Psoas muscle (tissue), 8 donors: ENCODE data around the gene SYT5. TPM values are rescaled to one million over a fixed set of nuclear protein-coding genes. Genes with fewer than 3 reads are reported as not detected.
A peak's percentile ranks its signal among the peaks of the same experiment; 100 is the strongest.

Experiments
- ATAC-seq, 4 donors: fragments of 200-7000 bp; cut with Tn5 transposase; one replicate each; pipeline ENCODE4 v1.9.1; 2020; ENCODE audit warnings: moderate library complexity in 3 of 4, mild to moderate bottlenecking in 2 of 4
- DNase-seq, 2 donors: peaks; one replicate each; pipeline ENCODE4 v3.0.0-alpha.2; 2020
- H3K27ac ChIP-seq: fragments of 200-600 bp; one replicate; pipeline ENCODE4 v1.8.0; 2022
- H3K27me3 ChIP-seq, 3 donors: fragments of 200-600 bp in 1 of 3; one replicate each; pipeline versions ENCODE4 v1.6.1 to v1.8.0; 2013 to 2022; ENCODE audit warnings: low read length in 2 of 3, mild to moderate bottlenecking in 2 of 3, moderate library complexity in 1 of 3; ENCODE audit not compliant: insufficient read depth in 3 of 3
- H3K36me3 ChIP-seq, 2 donors: fragments of 200-600 bp in 1 of 2; one replicate each; pipeline versions ENCODE4 v1.6.1 to v1.8.0; 2013 to 2022; ENCODE audit warnings: low read depth in 1 of 2, mild to moderate bottlenecking in 1 of 2, moderate library complexity in 1 of 2; ENCODE audit not compliant: insufficient read depth in 1 of 2
- H3K4me1 ChIP-seq: fragments of 200-600 bp; one replicate; pipeline ENCODE4 v1.8.0; 2022
- H3K4me3 ChIP-seq: fragments of 200-600 bp; one replicate; pipeline ENCODE4 v1.8.0; 2022; ENCODE audit warnings: mild to moderate bottlenecking
- H3K9me3 ChIP-seq: fragments of 200-600 bp; one replicate; pipeline ENCODE4 v1.8.0; 2022
- CTCF ChIP-seq: fragments of 200-600 bp; IDR thresholded peaks from one replicate; pipeline ENCODE4 v1.8.0; 2022; ENCODE audit warnings: antibody characterized with exemption
- WGBS, 3 donors: extraction: QIAGEN DNeasy Blood & Tissue Kit; methylation state at CpG; one replicate each; pipeline versions ENCODE4 v1.1.6 to v1.1.7; 2013; 5-methylcytosine and 5-hydroxymethylcytosine counted together
- intact Hi-C, 2 donors: fragments of 100-400 bp; cut with DNase I; formaldehyde crosslinking; loops; one replicate each; pipeline versions ENCODE4 v1.11.0 to v1.14.2; 2022
- polyA plus RNA-seq, 3 donors: library from polyadenylated mRNA; stranded (reverse); fragments of 200-250 nt; gene quantifications; one replicate each; pipeline ENCODE4 v1.2.3, GENCODE V29; 2013
- total RNA-seq, 4 donors: library from RNA; stranded (reverse); fragmentation: NEBNext Ultra II Directional in 2 of 4; extraction: Animal tissue kit (Norgen Biotek cat#: 25700) in 2 of 4; gene quantifications; one replicate each; pipeline versions ENCODE4 v1.2.1 to v1.2.4, GENCODE V29; 2021 to 2023
- donor health status: healthy with polysubstance abuse.
- donor health status: DM: no; HTN: no; CAD: no; lungs with moderate emphysema.
- donor health status: Bipolar disorder and iron deficiency.
- donor health status: healthy.
- donor health status: DM: yes; HTN: yes; CAD: no.
- donor health status: DM: no; HTN: no; CAD: no.
- donor health status: DM: no; HTN: no; CAD: no.
- donor health status: DM: yes; HTN: yes; CAD: no.

The SYT5 gene
- total and polyA plus RNA-seq, 7 donors: 0.03 to 0.13 TPM; not detected in 5

- DNase-seq (peak; percentile 64 to 81), ATAC-seq (peak; percentile 80 to 91 (median 82))
- Histone ChIP-seq H3K4me1 (peaks cover 8% of the 10 kb centered on the region), H3K4me3 (peak overlapping the region; percentile 62), H3K36me3 (no peaks in the 10 kb centered on the region), H3K27me3 (peaks cover 0 to 61% (median 4%) of the 10 kb centered on the region in 3 donors), H3K27ac (no peak overlapping the region), H3K9me3 (no peaks in the 10 kb centered on the region)
- TF ChIP-seq CTCF: peak; percentile 40
- WGBS, 3 donors: 1% methylated on average over 30 to 34 of the region's 34 CpGs
- intact Hi-C loops: no loop called here
These were observed 14.0 kb downstream of the SYT5 start for GRCh38 chr19:55165952-55166529.

GRCh38 chr19:55161571-55162322 lies 18.3 kb downstream of the SYT5 start:
- Histone ChIP-seq H3K4me1 (peaks cover 3% of the 10 kb centered on the region), H3K27me3 (peaks cover 0 to 32% (median 4%) of the 10 kb centered on the region in 3 donors), H3K9me3 (no peaks in the 10 kb centered on the region), H3K27ac (no peak overlapping the region), H3K4me3 (no peak overlapping the region), H3K36me3 (no peaks in the 10 kb centered on the region)
- TF ChIP-seq CTCF: no peak
- 25 to 29% (median 26%) methylated on average over 53 to 61 of the region's 61 CpGs for WGBS, 3 donors
- ATAC-seq (no peak), DNase-seq (peak in 1 of 2 donors; percentile 50)
- intact Hi-C loops: loop anchor here (2.0 kb wide), 2 partner anchors 73 to 75 kb away; no protein-coding TSS in a partner anchor

- Histone ChIP-seq H3K4me3 (no peak overlapping the region), H3K27me3 (peaks cover 0 to 33% (median 4%) of the 10 kb centered on the region in 3 donors), H3K9me3 (no peaks in the 10 kb centered on the region), H3K4me1 (no peaks in the 10 kb centered on the region), H3K36me3 (no peaks in the 10 kb centered on the region), H3K27ac (no peak overlapping the region)
- intact Hi-C loops: loop anchor here (2.0 kb wide), 2 partner anchors 72 to 74 kb away; no protein-coding TSS in a partner anchor
- no peak for TF ChIP-seq CTCF
- 13 to 19% (median 18%) methylated on average over 22 to 32 of the region's 32 CpGs for WGBS, 3 donors
- DNase-seq (no peak), ATAC-seq (no peak)
These were observed 19.1 kb downstream of the SYT5 start for GRCh38 chr19:55160986-55161365.

GRCh38 chr19:55160128-55160985 lies 19.7 kb downstream of the SYT5 start:
- H3K27me3 ChIP-seq: peaks cover 0 to 33% (median 4%) of the 10 kb centered on the region in 3 donors
- H3K9me3 ChIP-seq: no peaks in the 10 kb centered on the region
- 4 to 5% (median 5%) methylated on average over 29 to 33 of the region's 33 CpGs for WGBS, 3 donors
- intact Hi-C loops: loop anchor here (2.0 kb wide), 2 partner anchors 72 to 74 kb away; no protein-coding TSS in a partner anchor
- no peaks in the 10 kb centered on the region for H3K4me1 ChIP-seq
- H3K27ac ChIP-seq: no peak overlapping the region
- TF ChIP-seq CTCF: peak; percentile 70
- H3K36me3 ChIP-seq: no peaks in the 10 kb centered on the region
- peak; percentile 80 to 84 (median 83) for ATAC-seq
- no peak overlapping the region for H3K4me3 ChIP-seq
- peak; percentile 84 to 92 for DNase-seq
